MM.1S (cell line): ENCODE measurements around the gene BCDIN3D.

Experiments used
- CTCF ChIP-seq: fragments of 300-600 bp; sonication (generic); IDR thresholded peaks from 2 replicates; pipeline ENCODE4 v1.5.1; 2016; ENCODE audit warnings: antibody characterized with exemption, low read length, mixed read lengths
- EZH2 ChIP-seq: fragments of 300-600 bp; sonication (generic); optimal IDR thresholded peaks from 2 replicates; pipeline ENCODE3; 2017; ENCODE audit warnings: low read depth, mild to moderate bottlenecking, antibody characterized with exemption, low read length, mixed read lengths

GRCh38 chr12:49824416-49824815, 18.5 kb downstream of the BCDIN3D start:
- TF ChIP-seq CTCF (no peak), EZH2 (no peak)
